B cell (primary cell): Measurements from ENCODE around the gene COL13A1.

Source experiments
- EZH2 ChIP-seq: IDR thresholded peaks from 2 replicates; pipeline ENCODE4 v1.6.1; 2012; ENCODE audit warnings: borderline replicate concordance, low read depth, mild to moderate bottlenecking, moderate library complexity, low read length; ENCODE audit not compliant: insufficient read depth, poor library complexity, severe bottlenecking
- TF ChIP-seq, protein P1 (sequence below): fragments of 200-600 bp; IDR thresholded peaks from one replicate; pipeline ENCODE4 v1.8.0; 2022; ENCODE audit warnings: antibody characterized with exemption, mild to moderate bottlenecking

DNA sequence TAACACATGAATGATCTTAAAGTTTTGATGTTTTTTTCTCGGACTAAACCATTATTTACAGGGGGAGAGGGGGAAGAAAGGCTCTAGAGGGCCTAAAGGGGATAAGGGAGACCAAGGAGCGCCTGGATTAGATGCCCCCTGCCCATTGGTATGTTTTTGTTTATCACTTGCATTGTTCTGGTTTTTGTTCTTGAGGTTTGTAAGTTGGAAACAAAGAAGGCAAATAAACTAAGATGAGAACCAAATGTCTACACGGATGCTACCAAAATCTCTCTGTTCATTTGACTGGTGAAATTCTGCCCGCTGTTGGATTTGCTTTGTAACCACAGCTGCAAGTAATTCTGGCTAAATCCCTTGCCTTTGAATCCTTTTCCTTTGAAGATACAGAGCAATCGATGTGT, 151.1 kb downstream of the COL13A1 start:
- TF ChIP-seq, protein P1, sequence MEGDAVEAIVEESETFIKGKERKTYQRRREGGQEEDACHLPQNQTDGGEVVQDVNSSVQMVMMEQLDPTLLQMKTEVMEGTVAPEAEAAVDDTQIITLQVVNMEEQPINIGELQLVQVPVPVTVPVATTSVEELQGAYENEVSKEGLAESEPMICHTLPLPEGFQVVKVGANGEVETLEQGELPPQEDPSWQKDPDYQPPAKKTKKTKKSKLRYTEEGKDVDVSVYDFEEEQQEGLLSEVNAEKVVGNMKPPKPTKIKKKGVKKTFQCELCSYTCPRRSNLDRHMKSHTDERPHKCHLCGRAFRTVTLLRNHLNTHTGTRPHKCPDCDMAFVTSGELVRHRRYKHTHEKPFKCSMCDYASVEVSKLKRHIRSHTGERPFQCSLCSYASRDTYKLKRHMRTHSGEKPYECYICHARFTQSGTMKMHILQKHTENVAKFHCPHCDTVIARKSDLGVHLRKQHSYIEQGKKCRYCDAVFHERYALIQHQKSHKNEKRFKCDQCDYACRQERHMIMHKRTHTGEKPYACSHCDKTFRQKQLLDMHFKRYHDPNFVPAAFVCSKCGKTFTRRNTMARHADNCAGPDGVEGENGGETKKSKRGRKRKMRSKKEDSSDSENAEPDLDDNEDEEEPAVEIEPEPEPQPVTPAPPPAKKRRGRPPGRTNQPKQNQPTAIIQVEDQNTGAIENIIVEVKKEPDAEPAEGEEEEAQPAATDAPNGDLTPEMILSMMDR, result no peak
- TF ChIP-seq EZH2, result no peak
